ENCODE results near the gene GOLGB1. TPM values are rescaled to one million over a fixed set of nuclear protein-coding genes. Genes with fewer than 3 reads are reported as not detected.

The GOLGB1 gene
- total RNA-seq, 1 donor from 2014 or later: 63.1 TPM

DNA sequence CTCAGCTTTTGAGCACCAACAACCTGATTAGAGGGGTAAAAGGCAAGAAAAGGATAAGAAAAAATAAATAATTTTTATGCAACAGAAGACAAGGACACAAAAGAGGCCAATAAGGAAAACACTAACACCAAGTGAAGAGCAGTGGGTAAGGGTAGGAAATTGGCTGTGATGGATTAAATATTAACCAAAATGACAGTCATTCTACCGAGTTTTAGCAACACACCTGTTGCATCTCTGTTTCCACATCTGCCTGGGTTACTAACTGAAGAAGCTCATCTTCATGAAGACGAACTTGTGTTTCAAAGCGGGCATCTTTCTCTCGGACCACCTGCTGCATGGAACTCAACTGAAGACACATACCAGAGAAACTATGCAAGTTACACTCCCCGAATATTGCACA lies 30.1 kb downstream of the GOLGB1 start:
- Mint-ChIP-seq H3K27ac (ENCODE audit: unreplicated experiment) (no peak overlapping the region), H3K27me3 (ENCODE audit: unreplicated experiment) (no peaks in the 10 kb centered on the region), H3K4me1 (ENCODE audit: unreplicated experiment) (peaks cover 15% of the 10 kb centered on the region), H3K9me3 (ENCODE audit: unreplicated experiment) (peaks cover 7% of the 10 kb centered on the region), H3K36me3 (ENCODE audit: low read depth, unreplicated experiment) (peaks cover 66% of the 10 kb centered on the region), H3K4me3 (ENCODE audit: unreplicated experiment) (no peak overlapping the region)
- TF ChIP-seq CTCF (IDR thresholded peaks at IDR 0.05; ENCODE audit: unreplicated experiment): no peak
- no peak for DNase-seq (ENCODE audit: low spot score)

DNA sequence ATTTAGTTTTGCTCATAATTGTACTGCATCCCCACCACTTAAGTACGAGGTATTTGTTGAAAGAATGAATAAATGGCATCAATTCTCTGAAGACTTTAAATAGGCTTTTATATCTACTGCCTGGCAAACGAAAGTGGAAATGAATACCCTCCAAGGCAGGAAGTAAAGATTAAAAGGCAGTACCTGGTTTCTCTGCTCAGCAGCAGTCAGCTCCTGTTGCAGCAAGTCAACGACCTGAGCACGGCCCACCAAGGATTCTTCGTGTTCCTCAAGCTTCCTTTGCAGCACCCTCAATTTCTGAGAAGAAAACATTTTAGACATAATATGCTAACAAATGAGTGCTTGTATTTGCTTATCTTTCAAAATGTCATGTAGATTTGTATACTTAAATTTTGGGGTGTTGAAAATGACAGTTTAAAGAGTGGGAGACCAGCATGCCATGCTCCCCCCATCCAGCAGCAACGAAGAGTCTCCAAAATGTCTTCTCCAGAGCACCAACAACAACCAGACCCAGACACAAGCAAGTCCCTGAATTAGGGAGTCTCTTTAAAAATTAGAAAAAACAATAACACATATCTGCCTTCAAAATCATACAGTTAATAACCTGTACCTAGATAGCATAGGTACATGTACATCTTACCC lies 31.2 kb downstream of the GOLGB1 start:
- peaks cover 1% of the 10 kb centered on the region for H3K27me3 Mint-ChIP-seq (ENCODE audit: unreplicated experiment)
- no peak for DNase-seq (ENCODE audit: low spot score)
- H3K27ac Mint-ChIP-seq (ENCODE audit: unreplicated experiment): no peak overlapping the region
- peaks cover 4% of the 10 kb centered on the region for H3K4me1 Mint-ChIP-seq (ENCODE audit: unreplicated experiment)
- peaks cover 61% of the 10 kb centered on the region for H3K36me3 Mint-ChIP-seq (ENCODE audit: low read depth, unreplicated experiment)
- peaks cover 7% of the 10 kb centered on the region for H3K9me3 Mint-ChIP-seq (ENCODE audit: unreplicated experiment)
- no peak for TF ChIP-seq CTCF (IDR thresholded peaks at IDR 0.05; ENCODE audit: unreplicated experiment)
- H3K4me3 Mint-ChIP-seq (ENCODE audit: unreplicated experiment): peak overlapping the region; percentile 48

GRCh38 chr3:121710347-121710746 lies 39.2 kb downstream of the GOLGB1 start:
- Mint-ChIP-seq H3K27me3 (ENCODE audit: unreplicated experiment) (peaks cover 1% of the 10 kb centered on the region), H3K4me3 (ENCODE audit: unreplicated experiment) (no peak overlapping the region), H3K9me3 (ENCODE audit: unreplicated experiment) (no peaks in the 10 kb centered on the region), H3K27ac (ENCODE audit: unreplicated experiment) (no peak overlapping the region), H3K4me1 (ENCODE audit: unreplicated experiment) (peaks cover 4% of the 10 kb centered on the region), H3K36me3 (ENCODE audit: low read depth, unreplicated experiment) (peaks cover 8% of the 10 kb centered on the region)
- no peak for DNase-seq (ENCODE audit: low spot score)
- TF ChIP-seq CTCF (IDR thresholded peaks at IDR 0.05; ENCODE audit: unreplicated experiment): no peak

GRCh38 chr3:121707531-121708273 lies 41.8 kb downstream of the GOLGB1 start:
- H3K36me3 Mint-ChIP-seq (ENCODE audit: low read depth, unreplicated experiment): peaks cover 7% of the 10 kb centered on the region
- H3K9me3 Mint-ChIP-seq (ENCODE audit: unreplicated experiment): no peaks in the 10 kb centered on the region
- peaks cover 4% of the 10 kb centered on the region for H3K4me1 Mint-ChIP-seq (ENCODE audit: unreplicated experiment)
- no peak overlapping the region for H3K27ac Mint-ChIP-seq (ENCODE audit: unreplicated experiment)
- TF ChIP-seq CTCF (IDR thresholded peaks at IDR 0.05; ENCODE audit: unreplicated experiment): no peak
- no peak for DNase-seq (ENCODE audit: low spot score)
- H3K4me3 Mint-ChIP-seq (ENCODE audit: unreplicated experiment): no peak overlapping the region
- no peaks in the 10 kb centered on the region for H3K27me3 Mint-ChIP-seq (ENCODE audit: unreplicated experiment)

DNA sequence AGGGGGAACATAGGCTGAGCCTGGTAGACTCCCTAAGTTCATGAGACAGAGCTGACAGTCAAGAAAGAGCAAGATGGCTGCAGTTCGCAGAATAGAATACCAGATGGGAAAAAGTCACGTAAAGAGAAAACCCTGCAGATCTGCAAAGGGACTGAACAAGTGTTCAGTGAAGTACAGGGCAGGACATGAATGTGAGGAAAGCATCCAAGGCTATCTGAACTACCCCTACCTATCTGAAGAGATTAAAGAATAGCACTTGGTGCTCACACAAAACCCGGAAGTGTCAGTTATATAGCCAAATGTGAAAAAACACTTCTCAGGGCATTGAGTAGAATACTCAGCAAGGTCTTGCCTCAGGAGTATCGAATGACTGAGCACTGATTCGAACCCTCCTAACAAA lies 44.0 kb downstream of the GOLGB1 start:
- no peaks in the 10 kb centered on the region for H3K9me3 Mint-ChIP-seq (ENCODE audit: unreplicated experiment)
- TF ChIP-seq CTCF (IDR thresholded peaks at IDR 0.05; ENCODE audit: unreplicated experiment): no peak
- H3K27me3 Mint-ChIP-seq (ENCODE audit: unreplicated experiment): no peaks in the 10 kb centered on the region
- no peak overlapping the region for H3K4me3 Mint-ChIP-seq (ENCODE audit: unreplicated experiment)
- DNase-seq (ENCODE audit: low spot score): no peak
- peaks cover 7% of the 10 kb centered on the region for H3K36me3 Mint-ChIP-seq (ENCODE audit: low read depth, unreplicated experiment)
- H3K27ac Mint-ChIP-seq (ENCODE audit: unreplicated experiment): no peak overlapping the region
- H3K4me1 Mint-ChIP-seq (ENCODE audit: unreplicated experiment): peaks cover 4% of the 10 kb centered on the region

Data from endothelial cell (in vitro differentiated cells).